GM18867 (cell line): ENCODE results near the gene RPP25L.

Source experiments
- ATAC-seq: cut with Tn5 transposase; IDR thresholded peaks from one replicate; pipeline ENCODE4 v1.9.1; 2021; ENCODE audit warnings: mild to moderate bottlenecking, moderate library complexity; ENCODE audit not compliant: unreplicated experiment

The RPP25L gene

GRCh38 chr9:34638138-34638445 is 26.2 kb upstream of the RPP25L start:
- ATAC-seq = no peak

- ATAC-seq = peak; percentile 86
Observed at GRCh38 chr9:34637356-34638137, 25.6 kb upstream of the RPP25L start, which contains the start of gene SIGMAR1. Gene SIGMAR1 (minus strand): TSS chr9:34637787. CDS start chr9:34637697, 90 bp downstream.

DNA sequence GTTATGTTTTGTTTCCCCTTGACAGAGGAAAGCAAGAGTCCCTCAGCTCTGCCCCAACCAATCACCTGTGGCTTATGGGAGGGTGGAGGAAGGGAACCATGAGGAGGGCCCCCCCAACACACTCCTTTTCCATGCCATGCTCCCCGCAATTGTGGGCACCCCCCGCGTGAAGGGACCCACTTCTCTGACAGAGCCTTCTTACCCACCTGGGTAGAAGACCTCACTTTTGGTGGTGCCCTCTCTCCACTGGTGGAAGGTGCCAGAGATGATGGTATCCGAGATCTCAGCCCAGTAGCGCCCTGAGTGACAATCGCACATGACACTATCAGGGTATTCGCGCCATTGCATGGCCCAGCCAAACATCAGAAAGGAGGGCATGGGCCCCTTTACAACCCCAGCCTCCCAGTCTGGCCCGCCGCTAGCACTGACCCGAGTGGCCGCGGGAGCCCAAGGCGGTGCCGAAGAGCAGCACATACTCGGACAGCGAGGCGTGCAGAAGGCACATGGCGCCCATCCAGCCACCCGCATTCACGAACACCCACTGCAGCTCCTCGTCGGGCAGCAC is 25.0 kb upstream of the RPP25L start:
- no peak for ATAC-seq

GRCh38 chr9:34635556-34635955 is 23.7 kb upstream of the RPP25L start:
- no peak for ATAC-seq

DNA sequence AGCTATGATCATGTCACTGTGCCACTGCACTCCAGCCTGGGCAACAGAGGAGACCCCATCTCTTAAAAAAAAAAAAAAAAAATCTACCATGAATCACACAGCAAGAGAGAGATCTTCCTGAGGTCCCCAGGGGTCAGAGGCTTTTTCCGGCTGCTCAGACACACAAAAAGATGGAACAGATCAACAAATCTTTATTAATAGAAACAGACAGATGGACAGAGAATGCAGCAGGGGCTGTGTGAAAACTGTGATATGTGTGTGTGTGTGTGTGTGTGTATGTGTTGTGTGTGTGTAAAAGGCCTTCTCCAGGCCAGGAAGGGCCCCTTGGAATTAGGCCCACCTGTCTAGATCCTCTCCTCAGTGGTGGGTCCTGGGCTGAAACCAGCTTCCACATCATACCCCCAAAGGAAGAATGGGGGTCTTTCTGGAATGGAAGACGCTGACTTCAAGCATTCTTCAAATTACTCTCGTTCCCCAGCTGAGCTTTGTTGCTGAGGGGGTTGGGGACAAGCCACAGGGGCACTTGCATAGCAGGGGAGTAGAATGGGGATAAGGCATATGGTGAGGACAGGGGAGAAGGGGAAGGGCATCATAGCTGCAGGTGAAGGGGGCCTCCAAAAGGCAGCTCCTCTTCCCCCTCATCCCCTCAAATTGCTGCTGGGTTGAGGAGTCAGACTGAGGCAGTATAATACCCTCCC is 22.8 kb upstream of the RPP25L start:
- no peak for ATAC-seq

DNA sequence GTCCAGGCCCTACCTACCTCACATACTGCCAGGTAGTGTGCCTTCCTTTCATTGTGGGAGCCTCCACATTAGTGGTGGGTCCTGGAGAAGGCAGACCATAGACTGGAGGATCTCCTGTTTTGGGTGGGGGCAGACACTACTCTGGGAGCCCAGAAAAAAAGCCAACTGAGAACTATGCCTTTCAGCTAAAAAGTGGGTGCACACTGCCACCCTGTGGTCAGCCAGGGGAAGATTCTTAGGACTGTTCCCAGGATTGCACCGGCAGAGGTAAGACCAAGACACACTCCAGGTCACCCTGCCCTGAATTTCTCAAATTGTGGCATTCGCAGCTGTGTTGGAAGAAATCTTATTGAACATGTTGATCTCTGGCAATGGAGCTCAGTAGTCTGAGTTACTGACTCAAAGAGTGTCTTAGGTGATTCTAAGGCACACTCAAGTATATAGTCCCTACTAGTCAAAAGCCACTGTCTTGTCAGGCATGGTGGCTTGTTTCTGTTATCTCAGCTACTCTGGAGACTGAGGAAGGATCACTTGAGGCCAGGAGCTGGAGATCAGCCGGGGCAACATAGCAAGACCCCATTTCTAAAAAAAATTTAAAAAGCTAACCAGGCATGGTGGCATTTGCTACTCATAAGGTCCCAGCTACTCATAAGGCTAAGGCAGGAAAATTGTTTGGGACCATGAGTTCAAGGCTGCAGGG is 22.1 kb upstream of the RPP25L start:
- peak; percentile 33 for ATAC-seq

DNA sequence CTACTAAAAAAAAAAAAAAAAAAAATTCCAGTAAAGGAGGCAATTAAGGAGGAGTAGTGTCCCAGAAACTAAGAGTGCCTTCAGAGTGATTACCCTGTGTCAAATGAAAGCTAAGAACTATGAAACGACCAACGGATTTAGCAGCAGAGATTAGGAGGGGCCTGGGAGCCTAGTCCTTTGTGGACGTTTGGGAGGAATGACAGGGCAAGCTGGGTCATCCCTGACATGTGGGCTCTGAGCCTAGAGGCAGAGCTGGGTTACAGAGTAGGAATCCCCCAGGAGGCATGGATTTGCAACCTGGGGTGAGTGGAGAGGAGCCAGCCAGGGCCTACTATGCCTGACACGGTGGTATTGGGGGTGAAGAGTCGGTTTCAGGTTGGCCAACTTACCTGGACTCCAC is 21.3 kb upstream of the RPP25L start:
- ATAC-seq = no peak

GRCh38 chr9:34630402-34631154 is 18.7 kb upstream of the RPP25L start:
- ATAC-seq = no peak

DNA sequence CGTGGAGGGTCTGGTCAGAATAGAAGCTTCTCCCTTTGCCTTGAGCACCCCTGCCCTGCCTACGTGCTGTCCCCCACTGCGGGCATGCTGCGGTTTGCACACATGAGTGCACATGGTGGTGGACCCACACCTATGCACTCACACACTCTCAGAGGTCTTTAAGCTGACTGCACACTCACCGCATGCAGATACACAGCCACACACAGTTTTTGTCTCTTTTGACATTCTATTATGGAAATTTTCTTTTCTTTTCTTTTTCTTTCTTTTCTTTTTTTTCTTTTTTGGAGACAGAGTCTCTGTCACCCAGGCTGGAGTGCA is 17.6 kb upstream of the RPP25L start:
- no peak for ATAC-seq

DNA sequence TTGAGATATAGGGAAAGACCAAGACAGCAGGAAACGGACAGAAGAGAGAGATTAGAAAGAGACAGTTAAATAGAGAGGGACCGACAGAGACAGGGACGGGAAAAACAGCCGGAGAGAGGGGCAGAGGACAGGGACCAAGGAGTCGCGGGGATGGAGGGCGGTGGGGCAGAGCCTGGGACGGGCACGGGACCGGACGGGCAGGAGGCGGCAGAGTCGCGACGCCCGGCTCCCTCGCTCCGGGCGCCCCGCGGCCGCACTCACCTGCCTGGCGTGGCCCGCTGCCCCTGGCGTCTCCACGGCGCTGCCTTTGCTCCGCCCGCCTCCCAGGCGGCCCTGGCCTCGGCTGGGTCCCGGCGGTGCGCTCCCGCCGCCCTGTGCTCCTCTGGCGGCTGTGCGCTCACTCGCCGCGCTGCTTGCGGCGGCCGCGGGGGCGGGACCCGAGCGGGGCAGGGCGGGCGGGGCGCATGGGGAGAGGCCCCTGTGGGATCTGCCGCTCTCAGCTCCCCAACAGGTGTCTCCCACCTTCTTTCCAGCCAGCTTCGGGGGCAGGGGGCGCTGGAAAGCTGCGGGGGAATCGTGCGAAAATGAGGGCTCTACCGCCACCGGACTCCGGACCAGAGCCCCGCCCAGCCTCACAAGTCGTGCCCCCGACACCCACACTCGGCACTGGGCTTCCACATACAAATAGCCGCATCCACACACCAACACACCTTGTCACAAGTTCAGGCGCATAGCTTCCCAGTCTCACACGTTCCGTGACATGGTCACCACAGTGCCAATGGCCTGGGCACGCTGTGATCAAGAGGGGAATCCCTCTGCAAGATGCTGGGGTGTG is 17.0 kb upstream of the RPP25L start, which contains the start of gene ARID3C:
Gene ARID3C, minus strand, starts transcription at position 411 of the 835 bp plus-strand sequence. CDS start 1,052 bp downstream, outside the sequence.
- no peak for ATAC-seq

DNA sequence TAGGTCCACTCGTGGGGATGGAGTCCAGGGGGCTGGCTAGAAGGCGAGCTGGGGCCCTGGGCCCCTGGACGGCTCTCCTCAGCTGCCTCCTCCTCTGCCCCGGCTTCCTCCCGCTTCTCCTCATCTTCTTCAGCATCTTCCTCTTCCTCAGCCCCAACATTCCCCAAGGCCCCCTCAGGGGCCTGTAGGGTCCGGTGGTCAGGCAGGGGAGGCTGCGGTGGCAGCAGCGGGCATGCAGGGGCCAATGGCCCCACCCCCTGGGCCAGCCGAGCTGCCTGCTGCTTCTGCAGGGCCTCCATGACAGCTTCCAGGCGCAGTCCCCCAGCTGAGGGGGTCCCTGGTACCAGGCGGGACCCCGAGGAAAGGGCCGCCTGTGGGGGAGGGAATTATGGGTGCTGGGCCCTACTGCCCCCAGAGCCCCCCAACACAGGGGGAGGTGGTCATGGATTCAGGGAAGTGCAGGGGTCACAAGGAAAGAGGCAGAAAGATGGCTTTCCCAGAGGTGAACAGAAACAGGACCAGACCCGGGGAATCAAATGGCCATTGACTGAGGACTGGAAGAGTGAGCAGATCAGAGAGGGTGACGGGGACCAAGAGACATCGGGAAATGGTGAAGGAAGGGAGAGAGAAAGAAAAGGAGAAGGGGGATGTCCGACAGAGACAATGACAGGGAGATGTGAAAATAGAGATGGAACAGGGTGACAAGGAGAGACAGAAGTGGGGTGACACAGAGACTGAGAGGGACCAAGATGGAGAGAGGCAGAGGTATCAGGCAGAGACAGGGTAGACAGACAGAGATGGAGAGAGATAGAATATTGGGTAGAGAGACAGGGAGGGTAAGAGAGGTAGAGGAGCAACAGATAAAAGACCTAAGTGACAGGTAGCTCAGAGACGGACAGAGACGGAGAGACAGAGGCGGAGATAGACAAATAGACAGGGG is 16.1 kb upstream of the RPP25L start:
- no peak for ATAC-seq

DNA sequence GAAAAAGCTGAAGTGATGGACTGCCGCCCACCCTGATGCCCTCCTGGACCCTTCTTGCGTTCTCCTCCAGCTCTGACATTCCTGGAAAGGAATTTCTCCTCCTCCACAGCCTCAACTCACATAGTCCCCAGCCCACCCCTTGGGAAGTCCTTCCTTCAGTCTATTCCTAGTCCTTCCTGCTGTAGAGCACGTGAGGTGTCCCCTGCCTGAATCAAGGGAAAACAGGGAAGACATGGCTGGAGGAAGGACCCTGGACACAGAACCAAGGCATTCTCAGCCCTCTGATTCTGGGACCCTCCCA is 13.2 kb upstream of the RPP25L start:
- ATAC-seq = no peak

DNA sequence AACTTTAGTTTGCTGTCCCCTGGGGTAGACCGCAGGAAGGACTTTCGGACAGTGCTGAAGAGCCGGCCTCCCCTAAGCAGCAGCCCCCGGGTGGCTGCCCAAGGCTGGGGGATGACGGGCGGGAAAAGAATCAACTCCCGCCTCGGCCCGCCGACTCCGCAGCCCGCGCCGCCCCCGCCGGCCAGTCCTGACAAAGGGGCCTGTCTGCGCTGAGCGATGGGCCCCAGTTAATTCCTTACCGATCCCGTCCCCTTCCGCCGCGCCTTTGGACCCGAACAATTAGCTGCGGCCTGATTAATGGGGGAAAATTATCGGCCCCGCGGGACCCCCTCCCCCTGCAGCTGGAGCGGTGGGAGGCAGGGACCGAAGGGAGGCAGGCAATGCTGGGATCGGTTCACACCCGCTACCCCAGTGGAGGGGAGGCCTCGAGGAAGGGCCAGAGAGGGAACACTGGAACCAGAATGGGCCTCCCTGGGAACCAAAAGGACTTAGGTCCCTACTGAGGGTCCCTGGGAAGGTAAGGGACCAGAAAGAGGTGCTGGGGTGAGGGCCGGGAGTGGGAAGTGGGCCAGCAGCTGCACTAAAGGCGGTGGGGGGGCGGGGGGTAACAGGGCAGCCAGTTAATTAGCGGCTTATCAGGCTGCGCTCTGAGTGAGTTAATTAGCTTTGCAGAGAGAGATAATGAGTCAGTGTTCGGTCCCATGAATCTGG is 12.7 kb upstream of the RPP25L start:
- ATAC-seq = no peak

DNA sequence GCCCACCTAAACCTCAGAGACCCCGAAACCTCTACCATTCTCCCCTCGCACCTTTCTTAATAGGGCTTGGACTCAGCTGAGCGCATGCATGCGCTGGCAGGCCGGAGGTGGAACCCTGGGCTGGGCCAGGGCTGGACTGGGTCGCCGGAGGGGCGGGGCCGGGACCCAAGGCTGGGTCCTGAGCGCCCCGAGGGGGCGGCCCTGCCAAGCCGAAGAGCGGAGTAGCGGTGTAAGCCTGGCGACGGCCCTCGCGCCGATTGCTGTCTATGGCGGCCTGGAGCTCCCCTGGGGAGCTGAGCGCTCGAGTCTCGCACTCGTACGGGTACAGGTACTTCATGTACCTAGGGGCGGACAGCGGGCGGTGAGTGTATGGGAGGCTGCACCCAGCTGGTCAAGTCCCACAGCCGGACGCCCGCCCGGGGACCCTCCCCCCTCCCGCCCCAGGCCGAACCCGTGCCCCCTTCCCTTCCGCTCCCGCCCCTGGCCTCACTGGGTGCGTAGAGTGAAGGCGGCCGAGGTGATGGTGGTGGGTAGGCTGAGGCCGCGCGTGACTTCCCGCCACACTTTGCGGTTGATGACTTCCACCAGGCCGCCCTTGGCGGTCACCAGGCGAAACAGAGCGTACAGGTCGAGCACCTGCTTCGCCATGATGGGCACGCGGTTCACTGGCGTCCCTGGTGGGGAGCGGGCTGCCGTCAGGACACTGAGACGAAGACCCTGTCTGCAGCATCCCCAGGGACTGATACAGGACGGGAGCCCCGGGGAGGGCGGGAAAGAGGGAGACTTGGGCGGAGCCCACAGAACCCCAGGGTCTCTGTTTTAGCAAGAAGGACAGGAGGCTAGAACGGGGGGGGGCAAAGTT is 11.7 kb upstream of the RPP25L start:
- no peak for ATAC-seq

GRCh38 chr9:34620061-34620994 is 8.4 kb upstream of the RPP25L start, which contains the start of gene DCTN3:
Gene DCTN3 (minus strand): TSS chr9:34620495. CDS start chr9:34620464, 31 bp downstream.
- ATAC-seq = peak; percentile 99

DNA sequence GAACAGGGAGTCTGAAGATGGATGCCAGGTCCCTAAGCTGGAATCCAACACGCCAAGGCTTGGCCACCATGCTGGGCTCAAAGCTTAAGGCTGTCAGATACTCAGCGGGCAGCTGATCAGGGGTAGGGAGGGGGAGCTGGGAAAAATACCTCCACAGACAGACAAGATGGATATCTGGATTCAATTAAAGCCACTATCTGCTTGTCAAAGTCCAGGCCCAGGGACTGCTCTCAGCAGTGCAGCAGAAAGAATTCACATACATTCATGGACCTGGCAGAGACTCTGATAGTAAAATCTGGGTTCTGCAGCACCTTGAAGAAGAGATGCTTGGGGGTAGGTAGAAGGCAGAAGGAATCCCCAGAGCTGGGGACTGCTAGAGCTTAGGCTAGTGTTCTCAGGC is 3.2 kb upstream of the RPP25L start:
- ATAC-seq = no peak
